Upper lobe of right lung (tissue), 1 donor: ENCODE results near the gene CLPTM1. TPM values are rescaled to one million over a fixed set of nuclear protein-coding genes. Genes with fewer than 3 reads are reported as not detected.
A peak's percentile ranks its signal among the peaks of the same experiment; 100 is the strongest.

ENCODE experiments used
- ATAC-seq: fragments of 200-7000 bp; cut with Tn5 transposase; one replicate; pipeline ENCODE4 v1.9.1; 2020; ENCODE audit warnings: mild to moderate bottlenecking, moderate library complexity
- DNase-seq: peaks from one replicate; pipeline ENCODE4 v3.0.0-alpha.2; 2020
- H3K27ac ChIP-seq: fragments of 200-600 bp; one replicate; pipeline ENCODE4 v1.8.0; 2022
- H3K27me3 ChIP-seq: fragments of 200-600 bp; one replicate; pipeline ENCODE4 v1.8.0; 2022; ENCODE audit warnings: mild to moderate bottlenecking
- H3K36me3 ChIP-seq: fragments of 200-600 bp; one replicate; pipeline ENCODE4 v1.8.0; 2022
- H3K4me1 ChIP-seq: fragments of 200-600 bp; one replicate; pipeline ENCODE4 v1.8.0; 2022
- H3K4me3 ChIP-seq: fragments of 200-600 bp; one replicate; pipeline ENCODE4 v1.8.0; 2022; ENCODE audit warnings: mild to moderate bottlenecking
- H3K9me3 ChIP-seq: fragments of 200-600 bp; one replicate; pipeline ENCODE4 v1.8.0; 2022
- CTCF ChIP-seq: fragments of 200-600 bp; IDR thresholded peaks from one replicate; pipeline ENCODE4 v1.8.0; 2022; ENCODE audit warnings: antibody characterized with exemption
- intact Hi-C: fragments of 100-400 bp; cut with DNase I; formaldehyde crosslinking; loops from one replicate; pipeline ENCODE4 v1.11.0; 2022
- total RNA-seq: library from RNA; stranded (reverse); fragmentation: NEBNext Ultra II Directional; extraction: Animal tissue kit (Norgen Biotek cat#: 25700); gene quantifications from one replicate; pipeline ENCODE4 v1.2.1, GENCODE V29; 2021
- donor health status: DM: no; HTN: yes; CAD: no; lungs with severe emphysema.

CLPTM1 gene
- total RNA-seq, 1 donor from 2014 or later = 103 TPM

GRCh38 chr19:44949550-44949949, 5.6 kb upstream of the CLPTM1 start:
- peaks cover 7% of the 10 kb centered on the region for H3K4me1 ChIP-seq
- DNase-seq (no peak), ATAC-seq (no peak)
- peaks cover 12% of the 10 kb centered on the region for H3K36me3 ChIP-seq
- no peaks in the 10 kb centered on the region for H3K27me3 ChIP-seq
- intact Hi-C loops = no loop called here
- TF ChIP-seq CTCF = no peak
- no peaks in the 10 kb centered on the region for H3K9me3 ChIP-seq
- no peak overlapping the region for H3K27ac ChIP-seq
- no peak overlapping the region for H3K4me3 ChIP-seq

- no peaks in the 10 kb centered on the region for H3K27me3 ChIP-seq
- H3K36me3 ChIP-seq = peaks cover 12% of the 10 kb centered on the region
- no peak overlapping the region for H3K27ac ChIP-seq
- ATAC-seq (peak; percentile 25), DNase-seq (no peak)
- intact Hi-C loops = loop anchor here (10.0 kb wide), 1 partner anchor 47 kb away; the partner anchor contains the start of gene APOE
- H3K4me1 ChIP-seq = peaks cover 14% of the 10 kb centered on the region
- no peak overlapping the region for H3K4me3 ChIP-seq
- no peaks in the 10 kb centered on the region for H3K9me3 ChIP-seq
- TF ChIP-seq CTCF = peak; percentile 86
Measured at GRCh38 chr19:44951179-44952159, 3.7 kb upstream of the CLPTM1 start.

GRCh38 chr19:44954278-44954648, 917 bp upstream of the CLPTM1 start:
- no peak for ATAC-seq
- Histone ChIP-seq H3K4me1 (peaks cover 25% of the 10 kb centered on the region), H3K27me3 (no peaks in the 10 kb centered on the region), H3K36me3 (peaks cover 12% of the 10 kb centered on the region), H3K27ac (peak overlapping the region; percentile 89), H3K4me3 (peak overlapping the region; percentile 95), H3K9me3 (no peaks in the 10 kb centered on the region)
- TF ChIP-seq CTCF = no peak
- DNase-seq = no peak
- intact Hi-C loops = loop anchor here (10.0 kb wide), 1 partner anchor 49 kb away; the partner anchor contains the start of gene APOE

- intact Hi-C loops = loop anchor here (10.0 kb wide), 1 partner anchor 51 kb away; the partner anchor contains the start of gene APOE
Measured at GRCh38 chr19:44955505-44956439, 592 bp downstream of the CLPTM1 start.

More at GRCh38 chr19:44955505-44956439, 592 bp downstream of the CLPTM1 start:
- ATAC-seq (no peak), DNase-seq (no peak)
- Histone ChIP-seq H3K9me3 (no peaks in the 10 kb centered on the region), H3K4me1 (peaks cover 25% of the 10 kb centered on the region), H3K4me3 (peak overlapping the region; percentile 95), H3K27ac (peak overlapping the region; percentile 89), H3K27me3 (no peaks in the 10 kb centered on the region), H3K36me3 (peaks cover 5% of the 10 kb centered on the region)
- TF ChIP-seq CTCF = no peak
